HepG2 (cell line): ENCODE results near the gene RSPH4A. TPM values are rescaled to one million over a fixed set of nuclear protein-coding genes. Genes with fewer than 3 reads are reported as not detected.

ENCODE experiments used
- CHCHD3 ChIP-seq: sonication (generic); formaldehyde crosslinking; IDR thresholded peaks from 2 replicates; pipeline ENCODE4 v1.8.0; 2022; ENCODE audit warnings: mild to moderate bottlenecking, missing genetic modification reagents, moderate library complexity
- DPF2 ChIP-seq: sonication (generic); formaldehyde crosslinking; IDR thresholded peaks from 2 replicates; pipeline ENCODE4 v1.4.0; 2020; ENCODE audit warnings: mild to moderate bottlenecking, low read depth, missing genetic modification reagents, borderline replicate concordance
- MTF2 ChIP-seq: sonication (generic); formaldehyde crosslinking; IDR thresholded peaks from 2 replicates; pipeline ENCODE4 v1.5.0; 2020; ENCODE audit warnings: missing genetic modification reagents, borderline replicate concordance
- RFX3 ChIP-seq: IDR thresholded peaks from 2 replicates; pipeline ENCODE4 v1.6.1; 2016; ENCODE audit warnings: missing biosample characterization, missing genetic modification reagents
- SCMH1 ChIP-seq: sonication (generic); formaldehyde crosslinking; IDR thresholded peaks from 2 replicates; pipeline ENCODE4 v1.9.0; 2021; ENCODE audit warnings: missing genetic modification reagents, mild to moderate bottlenecking, borderline replicate concordance
- SIN3B ChIP-seq: fragments of 150-350 bp; IDR thresholded peaks from 2 replicates; pipeline ENCODE4 v1.6.1; 2014; ENCODE audit warnings: low read length
- TCF12 ChIP-seq, 2 experiments: fragments of 450-650 bp in 1 of 2; sonication (generic) in 1 of 2; formaldehyde crosslinking in 1 of 2; IDR thresholded peaks; 2 replicates each; pipeline versions ENCODE4 v1.6.1 to v1.8.0; 2017 to 2022; ENCODE audit warnings: antibody characterized with exemption in 1 of 2, mild to moderate bottlenecking in 1 of 2, missing genetic modification reagents in 1 of 2, moderate library complexity in 1 of 2
- ZFP36L2 ChIP-seq: sonication (generic); formaldehyde crosslinking; IDR thresholded peaks from 2 replicates; pipeline ENCODE4 v1.4.0; 2020; ENCODE audit warnings: missing genetic modification reagents
- ZFP62 ChIP-seq: sonication (generic); formaldehyde crosslinking; IDR thresholded peaks from 2 replicates; pipeline ENCODE4 v1.4.0; 2020; ENCODE audit warnings: missing genetic modification reagents
- ZMYM2 ChIP-seq: sonication (generic); formaldehyde crosslinking; IDR thresholded peaks from 2 replicates; pipeline ENCODE4 v1.8.0; 2022; ENCODE audit warnings: mild to moderate bottlenecking, missing genetic modification reagents
- ZNF224 ChIP-seq: sonication (generic); formaldehyde crosslinking; IDR thresholded peaks from 2 replicates; pipeline ENCODE4 v1.5.0; 2020; ENCODE audit warnings: mild to moderate bottlenecking, missing genetic modification reagents
- ZNF605 ChIP-seq: sonication (generic); formaldehyde crosslinking; IDR thresholded peaks from 2 replicates; pipeline ENCODE4 v1.8.0; 2022; ENCODE audit warnings: mild to moderate bottlenecking, missing genetic modification reagents
- ZNF772 ChIP-seq: sonication (generic); formaldehyde crosslinking; IDR thresholded peaks from 2 replicates; pipeline ENCODE4 v1.5.0; 2020; ENCODE audit warnings: mild to moderate bottlenecking, missing genetic modification reagents
- ZNF878 ChIP-seq: sonication (generic); formaldehyde crosslinking; IDR thresholded peaks from 2 replicates; pipeline ENCODE4 v1.8.1; 2023; ENCODE audit warnings: mild to moderate bottlenecking, missing genetic modification reagents, moderate library complexity
- polyA plus RNA-seq, 8 experiments: library from polyadenylated mRNA; depleted of rRNA in 3 of 8; stranded (reverse) in 7 of 8; unstranded in 1 of 8; fragments of >200 nt; fragmentation: Illumina TruSeq in 4 of 8; extraction: Trizol in 4 of 8; gene quantifications; 2 replicates each; pipeline versions ENCODE4 v1.2.1 to v1.2.3, GENCODE V29; 2011 to 2016; ENCODE audit warnings: low read depth in 4 of 8, missing spikeins in 1 of 8, mixed read lengths in 1 of 8; ENCODE audit not compliant: insufficient read depth in 1 of 8
- total RNA-seq, 5 experiments: library from RNA; depleted of rRNA; stranded (reverse); fragments of >200 nt; fragmentation: Illumina TruSeq; extraction: Trizol; gene quantifications; 2 replicates each; pipeline ENCODE4 v1.2.3, GENCODE V29; 2016; ENCODE audit warnings: low read depth in 1 of 5
- TF ChIP-seq, protein P1 (sequence below): sonication (generic); formaldehyde crosslinking; IDR thresholded peaks from 2 replicates; pipeline ENCODE4 v1.8.1; 2023; ENCODE audit warnings: mild to moderate bottlenecking, missing genetic modification reagents, borderline replicate concordance
- TF ChIP-seq, protein P2 (sequence below): sonication (generic); formaldehyde crosslinking; IDR thresholded peaks from 2 replicates; pipeline ENCODE4 v1.4.0; 2020; ENCODE audit warnings: missing genetic modification reagents, borderline replicate concordance
- TF ChIP-seq, protein P3 (sequence below): sonication (generic); formaldehyde crosslinking; conservative IDR thresholded peaks from 2 replicates; pipeline ENCODE4 v1.8.1; 2023; ENCODE audit warnings: missing genetic modification reagents
- TF ChIP-seq, protein P4 (sequence below): sonication (generic); formaldehyde crosslinking; IDR thresholded peaks from 2 replicates; pipeline ENCODE4 v1.8.0; 2022; ENCODE audit warnings: mild to moderate bottlenecking, missing genetic modification reagents; ENCODE audit not compliant: insufficient replicate concordance
- TF ChIP-seq, protein P5 (sequence below): sonication (generic); formaldehyde crosslinking; IDR thresholded peaks from 2 replicates; pipeline ENCODE4 v1.4.0; 2020; ENCODE audit warnings: mild to moderate bottlenecking, missing genetic modification reagents, borderline replicate concordance

Gene RSPH4A
- total and polyA plus RNA-seq, 2 of the 13 experiments (the other 11 are each of a cell fraction or from before 2014, with no cell fraction given): 0.24 to 0.40 TPM

DNA sequence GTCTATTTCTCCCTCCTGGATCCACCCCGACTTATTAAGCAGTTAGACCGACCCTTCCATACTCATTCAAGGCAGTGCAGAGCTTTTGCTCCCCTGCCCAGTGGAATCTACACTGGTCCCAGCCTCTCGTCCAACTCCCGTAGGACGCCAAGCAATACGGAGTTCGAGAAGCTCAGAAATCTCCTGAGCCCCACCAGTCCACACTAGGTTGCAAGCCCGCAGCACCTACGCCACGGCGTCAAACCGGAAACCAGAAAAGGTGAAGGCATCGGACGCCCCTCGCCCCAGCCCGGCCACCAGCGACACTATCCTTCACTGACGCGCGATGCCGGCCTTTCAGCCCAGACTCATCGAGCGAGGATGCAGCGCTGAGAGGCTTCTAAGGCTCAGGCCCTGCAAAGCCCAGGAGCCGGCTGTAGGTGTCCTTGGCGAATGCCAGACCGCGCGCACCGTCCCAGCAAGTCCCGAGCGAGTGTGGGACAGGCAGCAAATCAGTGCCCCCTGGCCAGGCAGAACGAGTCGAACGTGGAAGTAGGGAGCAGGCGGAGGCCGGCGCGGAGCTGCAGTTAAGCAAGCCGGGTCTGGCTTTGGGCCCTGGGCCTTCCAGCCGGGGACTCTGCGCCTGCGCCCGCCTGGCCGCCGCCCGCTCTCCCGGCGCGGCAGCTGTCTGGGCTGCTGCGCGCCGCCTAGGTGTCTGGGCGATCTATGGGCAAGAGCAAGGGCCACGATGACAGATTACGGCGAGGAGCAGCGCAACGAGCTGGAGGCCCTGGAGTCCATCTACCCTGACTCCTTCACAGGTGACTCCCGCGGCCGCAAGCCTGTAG, 45.2 kb upstream of the RSPH4A start, which contains the start of gene RWDD1 (continued):
- no peak for TF ChIP-seq SCMH1
- TF ChIP-seq ZFP36L2 (CRISPR knock-in tag): peak; percentile 67; the same call in 1 of the 2 replicates
- TF ChIP-seq, protein P1, sequence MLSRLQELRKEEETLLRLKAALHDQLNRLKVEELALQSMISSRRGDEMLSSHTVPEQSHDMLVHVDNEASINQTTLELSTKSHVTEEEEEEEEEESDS: peak; percentile 84
- TF ChIP-seq RFX3 (CRISPR knock-in tag): no peak
- TF ChIP-seq ZNF878 (CRISPR knock-in tag): peak; percentile 90; the same call in 1 of the 2 replicates
- TF ChIP-seq ZMYM2 (CRISPR knock-in tag): no peak
- no peak for TF ChIP-seq ZFP62
- TF ChIP-seq, protein P2, sequence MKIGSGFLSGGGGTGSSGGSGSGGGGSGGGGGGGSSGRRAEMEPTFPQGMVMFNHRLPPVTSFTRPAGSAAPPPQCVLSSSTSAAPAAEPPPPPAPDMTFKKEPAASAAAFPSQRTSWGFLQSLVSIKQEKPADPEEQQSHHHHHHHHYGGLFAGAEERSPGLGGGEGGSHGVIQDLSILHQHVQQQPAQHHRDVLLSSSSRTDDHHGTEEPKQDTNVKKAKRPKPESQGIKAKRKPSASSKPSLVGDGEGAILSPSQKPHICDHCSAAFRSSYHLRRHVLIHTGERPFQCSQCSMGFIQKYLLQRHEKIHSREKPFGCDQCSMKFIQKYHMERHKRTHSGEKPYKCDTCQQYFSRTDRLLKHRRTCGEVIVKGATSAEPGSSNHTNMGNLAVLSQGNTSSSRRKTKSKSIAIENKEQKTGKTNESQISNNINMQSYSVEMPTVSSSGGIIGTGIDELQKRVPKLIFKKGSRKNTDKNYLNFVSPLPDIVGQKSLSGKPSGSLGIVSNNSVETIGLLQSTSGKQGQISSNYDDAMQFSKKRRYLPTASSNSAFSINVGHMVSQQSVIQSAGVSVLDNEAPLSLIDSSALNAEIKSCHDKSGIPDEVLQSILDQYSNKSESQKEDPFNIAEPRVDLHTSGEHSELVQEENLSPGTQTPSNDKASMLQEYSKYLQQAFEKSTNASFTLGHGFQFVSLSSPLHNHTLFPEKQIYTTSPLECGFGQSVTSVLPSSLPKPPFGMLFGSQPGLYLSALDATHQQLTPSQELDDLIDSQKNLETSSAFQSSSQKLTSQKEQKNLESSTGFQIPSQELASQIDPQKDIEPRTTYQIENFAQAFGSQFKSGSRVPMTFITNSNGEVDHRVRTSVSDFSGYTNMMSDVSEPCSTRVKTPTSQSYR (CRISPR knock-in tag): peak; percentile 41
- peak; percentile 83 for TF ChIP-seq SIN3B
- peak; percentile 30; the same call in 1 of the 2 replicates for TF ChIP-seq MTF2 (CRISPR knock-in tag)
- no peak for TF ChIP-seq CHCHD3
- TF ChIP-seq TCF12 (IDR thresholded peaks at IDR 0.05): no peak
- peak; percentile 86; the same call in 1 of the 2 replicates for TF ChIP-seq TCF12 (CRISPR knock-in tag; IDR thresholded peaks at IDR 0.05)
- TF ChIP-seq, protein P3, sequence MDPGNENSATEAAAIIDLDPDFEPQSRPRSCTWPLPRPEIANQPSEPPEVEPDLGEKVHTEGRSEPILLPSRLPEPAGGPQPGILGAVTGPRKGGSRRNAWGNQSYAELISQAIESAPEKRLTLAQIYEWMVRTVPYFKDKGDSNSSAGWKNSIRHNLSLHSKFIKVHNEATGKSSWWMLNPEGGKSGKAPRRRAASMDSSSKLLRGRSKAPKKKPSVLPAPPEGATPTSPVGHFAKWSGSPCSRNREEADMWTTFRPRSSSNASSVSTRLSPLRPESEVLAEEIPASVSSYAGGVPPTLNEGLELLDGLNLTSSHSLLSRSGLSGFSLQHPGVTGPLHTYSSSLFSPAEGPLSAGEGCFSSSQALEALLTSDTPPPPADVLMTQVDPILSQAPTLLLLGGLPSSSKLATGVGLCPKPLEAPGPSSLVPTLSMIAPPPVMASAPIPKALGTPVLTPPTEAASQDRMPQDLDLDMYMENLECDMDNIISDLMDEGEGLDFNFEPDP (CRISPR knock-in tag): 0 out of 2 replicates have a peak, but pooled peaks have one; percentile 70
- TF ChIP-seq ZNF224: no peak; the same call in 1 of the 2 replicates
- peak; percentile 78; the same call in 1 of the 2 replicates for TF ChIP-seq ZNF772
- peak; percentile 96 for TF ChIP-seq ZNF605 (CRISPR knock-in tag)
- TF ChIP-seq DPF2 (CRISPR knock-in tag): no peak; the same call in 1 of the 2 replicates
- TF ChIP-seq, protein P4, sequence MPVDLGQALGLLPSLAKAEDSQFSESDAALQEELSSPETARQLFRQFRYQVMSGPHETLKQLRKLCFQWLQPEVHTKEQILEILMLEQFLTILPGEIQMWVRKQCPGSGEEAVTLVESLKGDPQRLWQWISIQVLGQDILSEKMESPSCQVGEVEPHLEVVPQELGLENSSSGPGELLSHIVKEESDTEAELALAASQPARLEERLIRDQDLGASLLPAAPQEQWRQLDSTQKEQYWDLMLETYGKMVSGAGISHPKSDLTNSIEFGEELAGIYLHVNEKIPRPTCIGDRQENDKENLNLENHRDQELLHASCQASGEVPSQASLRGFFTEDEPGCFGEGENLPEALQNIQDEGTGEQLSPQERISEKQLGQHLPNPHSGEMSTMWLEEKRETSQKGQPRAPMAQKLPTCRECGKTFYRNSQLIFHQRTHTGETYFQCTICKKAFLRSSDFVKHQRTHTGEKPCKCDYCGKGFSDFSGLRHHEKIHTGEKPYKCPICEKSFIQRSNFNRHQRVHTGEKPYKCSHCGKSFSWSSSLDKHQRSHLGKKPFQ: peak; percentile 35
- TF ChIP-seq, protein P5, sequence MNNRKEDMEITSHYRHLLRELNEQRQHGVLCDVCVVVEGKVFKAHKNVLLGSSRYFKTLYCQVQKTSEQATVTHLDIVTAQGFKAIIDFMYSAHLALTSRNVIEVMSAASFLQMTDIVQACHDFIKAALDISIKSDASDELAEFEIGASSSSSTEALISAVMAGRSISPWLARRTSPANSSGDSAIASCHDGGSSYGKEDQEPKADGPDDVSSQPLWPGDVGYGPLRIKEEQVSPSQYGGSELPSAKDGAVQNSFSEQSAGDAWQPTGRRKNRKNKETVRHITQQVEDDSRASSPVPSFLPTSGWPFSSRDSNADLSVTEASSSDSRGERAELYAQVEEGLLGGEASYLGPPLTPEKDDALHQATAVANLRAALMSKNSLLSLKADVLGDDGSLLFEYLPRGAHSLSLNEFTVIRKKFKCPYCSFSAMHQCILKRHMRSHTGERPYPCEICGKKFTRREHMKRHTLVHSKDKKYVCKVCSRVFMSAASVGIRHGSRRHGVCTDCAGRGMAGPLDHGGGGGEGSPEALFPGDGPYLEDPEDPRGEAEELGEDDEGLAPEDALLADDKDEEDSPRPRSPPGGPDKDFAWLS (CRISPR knock-in tag): no peak
